ENCODE measurements around the gene SF3A2. TPM values are rescaled to one million over a fixed set of nuclear protein-coding genes. Genes with fewer than 3 reads are reported as not detected.

SF3A2 gene
- total and polyA plus RNA-seq, 2 experiments from 2014 or later = 67.7 to 128 TPM

GRCh38 chr19:2214251-2214650 is 22.4 kb upstream of the SF3A2 start:
- peaks cover 54% of the 10 kb centered on the region for H3K36me3 Mint-ChIP-seq (ENCODE audit: low read depth)
- no peak overlapping the region for H3K4me2 ChIP-seq
- H4K20me1 ChIP-seq (replicated peaks; ENCODE audit: insufficient read depth) = 0 out of 2 replicates have a peak, but pooled peaks cover 4% of the 10 kb centered on the region
- ATAC-seq (no peak), DNase-seq (ENCODE audit: low spot score) (no peak)
- 0 out of 2 replicates have a peak, but pooled peaks cover 2% of the 10 kb centered on the region for H3F3A ChIP-seq (replicated peaks; ENCODE audit: low read depth)
- TF ChIP-seq, protein P1, sequence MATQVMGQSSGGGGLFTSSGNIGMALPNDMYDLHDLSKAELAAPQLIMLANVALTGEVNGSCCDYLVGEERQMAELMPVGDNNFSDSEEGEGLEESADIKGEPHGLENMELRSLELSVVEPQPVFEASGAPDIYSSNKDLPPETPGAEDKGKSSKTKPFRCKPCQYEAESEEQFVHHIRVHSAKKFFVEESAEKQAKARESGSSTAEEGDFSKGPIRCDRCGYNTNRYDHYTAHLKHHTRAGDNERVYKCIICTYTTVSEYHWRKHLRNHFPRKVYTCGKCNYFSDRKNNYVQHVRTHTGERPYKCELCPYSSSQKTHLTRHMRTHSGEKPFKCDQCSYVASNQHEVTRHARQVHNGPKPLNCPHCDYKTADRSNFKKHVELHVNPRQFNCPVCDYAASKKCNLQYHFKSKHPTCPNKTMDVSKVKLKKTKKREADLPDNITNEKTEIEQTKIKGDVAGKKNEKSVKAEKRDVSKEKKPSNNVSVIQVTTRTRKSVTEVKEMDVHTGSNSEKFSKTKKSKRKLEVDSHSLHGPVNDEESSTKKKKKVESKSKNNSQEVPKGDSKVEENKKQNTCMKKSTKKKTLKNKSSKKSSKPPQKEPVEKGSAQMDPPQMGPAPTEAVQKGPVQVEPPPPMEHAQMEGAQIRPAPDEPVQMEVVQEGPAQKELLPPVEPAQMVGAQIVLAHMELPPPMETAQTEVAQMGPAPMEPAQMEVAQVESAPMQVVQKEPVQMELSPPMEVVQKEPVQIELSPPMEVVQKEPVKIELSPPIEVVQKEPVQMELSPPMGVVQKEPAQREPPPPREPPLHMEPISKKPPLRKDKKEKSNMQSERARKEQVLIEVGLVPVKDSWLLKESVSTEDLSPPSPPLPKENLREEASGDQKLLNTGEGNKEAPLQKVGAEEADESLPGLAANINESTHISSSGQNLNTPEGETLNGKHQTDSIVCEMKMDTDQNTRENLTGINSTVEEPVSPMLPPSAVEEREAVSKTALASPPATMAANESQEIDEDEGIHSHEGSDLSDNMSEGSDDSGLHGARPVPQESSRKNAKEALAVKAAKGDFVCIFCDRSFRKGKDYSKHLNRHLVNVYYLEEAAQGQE (IDR thresholded peaks at IDR 0.05; ENCODE audit: unreplicated experiment) = no peak
- TF ChIP-seq NANOG (IDR thresholded peaks at IDR 0.05; ENCODE audit: borderline replicate concordance) = no peak
- TF ChIP-seq JUNB (IDR thresholded peaks at IDR 0.05; ENCODE audit: unreplicated experiment) = no peak
- TF ChIP-seq POLR2AphosphoS5 (IDR thresholded peaks at IDR 0.05; ENCODE audit: low read depth) = no peak
- no peak for TF ChIP-seq EZH2phosphoT487 (IDR thresholded peaks at IDR 0.05; ENCODE audit: unreplicated experiment)
- TF ChIP-seq ZNF331 (CRISPR knock-in tag; IDR thresholded peaks at IDR 0.05; ENCODE audit: low read depth) = no peak
- TF ChIP-seq, protein P2, sequence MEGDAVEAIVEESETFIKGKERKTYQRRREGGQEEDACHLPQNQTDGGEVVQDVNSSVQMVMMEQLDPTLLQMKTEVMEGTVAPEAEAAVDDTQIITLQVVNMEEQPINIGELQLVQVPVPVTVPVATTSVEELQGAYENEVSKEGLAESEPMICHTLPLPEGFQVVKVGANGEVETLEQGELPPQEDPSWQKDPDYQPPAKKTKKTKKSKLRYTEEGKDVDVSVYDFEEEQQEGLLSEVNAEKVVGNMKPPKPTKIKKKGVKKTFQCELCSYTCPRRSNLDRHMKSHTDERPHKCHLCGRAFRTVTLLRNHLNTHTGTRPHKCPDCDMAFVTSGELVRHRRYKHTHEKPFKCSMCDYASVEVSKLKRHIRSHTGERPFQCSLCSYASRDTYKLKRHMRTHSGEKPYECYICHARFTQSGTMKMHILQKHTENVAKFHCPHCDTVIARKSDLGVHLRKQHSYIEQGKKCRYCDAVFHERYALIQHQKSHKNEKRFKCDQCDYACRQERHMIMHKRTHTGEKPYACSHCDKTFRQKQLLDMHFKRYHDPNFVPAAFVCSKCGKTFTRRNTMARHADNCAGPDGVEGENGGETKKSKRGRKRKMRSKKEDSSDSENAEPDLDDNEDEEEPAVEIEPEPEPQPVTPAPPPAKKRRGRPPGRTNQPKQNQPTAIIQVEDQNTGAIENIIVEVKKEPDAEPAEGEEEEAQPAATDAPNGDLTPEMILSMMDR (conservative IDR thresholded peaks at IDR 0.05; ENCODE audit: low read depth in 2 of 2) = no peak
- TF ChIP-seq EZH2 (IDR thresholded peaks at IDR 0.05; ENCODE audit: low read depth, unreplicated experiment) = no peak
- TF ChIP-seq CREB1 (CRISPR knock-in tag; IDR thresholded peaks at IDR 0.05; ENCODE audit: low read depth) = no peak
- TF ChIP-seq ZNF114 (CRISPR knock-in tag; IDR thresholded peaks at IDR 0.05) = no peak
- TF ChIP-seq, protein P3, sequence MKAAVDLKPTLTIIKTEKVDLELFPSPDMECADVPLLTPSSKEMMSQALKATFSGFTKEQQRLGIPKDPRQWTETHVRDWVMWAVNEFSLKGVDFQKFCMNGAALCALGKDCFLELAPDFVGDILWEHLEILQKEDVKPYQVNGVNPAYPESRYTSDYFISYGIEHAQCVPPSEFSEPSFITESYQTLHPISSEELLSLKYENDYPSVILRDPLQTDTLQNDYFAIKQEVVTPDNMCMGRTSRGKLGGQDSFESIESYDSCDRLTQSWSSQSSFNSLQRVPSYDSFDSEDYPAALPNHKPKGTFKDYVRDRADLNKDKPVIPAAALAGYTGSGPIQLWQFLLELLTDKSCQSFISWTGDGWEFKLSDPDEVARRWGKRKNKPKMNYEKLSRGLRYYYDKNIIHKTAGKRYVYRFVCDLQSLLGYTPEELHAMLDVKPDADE (IDR thresholded peaks at IDR 0.05) = no peak
- no peak for TF ChIP-seq STAT1 (IDR thresholded peaks at IDR 0.05; ENCODE audit: unreplicated experiment)
- TF ChIP-seq, protein P4, sequence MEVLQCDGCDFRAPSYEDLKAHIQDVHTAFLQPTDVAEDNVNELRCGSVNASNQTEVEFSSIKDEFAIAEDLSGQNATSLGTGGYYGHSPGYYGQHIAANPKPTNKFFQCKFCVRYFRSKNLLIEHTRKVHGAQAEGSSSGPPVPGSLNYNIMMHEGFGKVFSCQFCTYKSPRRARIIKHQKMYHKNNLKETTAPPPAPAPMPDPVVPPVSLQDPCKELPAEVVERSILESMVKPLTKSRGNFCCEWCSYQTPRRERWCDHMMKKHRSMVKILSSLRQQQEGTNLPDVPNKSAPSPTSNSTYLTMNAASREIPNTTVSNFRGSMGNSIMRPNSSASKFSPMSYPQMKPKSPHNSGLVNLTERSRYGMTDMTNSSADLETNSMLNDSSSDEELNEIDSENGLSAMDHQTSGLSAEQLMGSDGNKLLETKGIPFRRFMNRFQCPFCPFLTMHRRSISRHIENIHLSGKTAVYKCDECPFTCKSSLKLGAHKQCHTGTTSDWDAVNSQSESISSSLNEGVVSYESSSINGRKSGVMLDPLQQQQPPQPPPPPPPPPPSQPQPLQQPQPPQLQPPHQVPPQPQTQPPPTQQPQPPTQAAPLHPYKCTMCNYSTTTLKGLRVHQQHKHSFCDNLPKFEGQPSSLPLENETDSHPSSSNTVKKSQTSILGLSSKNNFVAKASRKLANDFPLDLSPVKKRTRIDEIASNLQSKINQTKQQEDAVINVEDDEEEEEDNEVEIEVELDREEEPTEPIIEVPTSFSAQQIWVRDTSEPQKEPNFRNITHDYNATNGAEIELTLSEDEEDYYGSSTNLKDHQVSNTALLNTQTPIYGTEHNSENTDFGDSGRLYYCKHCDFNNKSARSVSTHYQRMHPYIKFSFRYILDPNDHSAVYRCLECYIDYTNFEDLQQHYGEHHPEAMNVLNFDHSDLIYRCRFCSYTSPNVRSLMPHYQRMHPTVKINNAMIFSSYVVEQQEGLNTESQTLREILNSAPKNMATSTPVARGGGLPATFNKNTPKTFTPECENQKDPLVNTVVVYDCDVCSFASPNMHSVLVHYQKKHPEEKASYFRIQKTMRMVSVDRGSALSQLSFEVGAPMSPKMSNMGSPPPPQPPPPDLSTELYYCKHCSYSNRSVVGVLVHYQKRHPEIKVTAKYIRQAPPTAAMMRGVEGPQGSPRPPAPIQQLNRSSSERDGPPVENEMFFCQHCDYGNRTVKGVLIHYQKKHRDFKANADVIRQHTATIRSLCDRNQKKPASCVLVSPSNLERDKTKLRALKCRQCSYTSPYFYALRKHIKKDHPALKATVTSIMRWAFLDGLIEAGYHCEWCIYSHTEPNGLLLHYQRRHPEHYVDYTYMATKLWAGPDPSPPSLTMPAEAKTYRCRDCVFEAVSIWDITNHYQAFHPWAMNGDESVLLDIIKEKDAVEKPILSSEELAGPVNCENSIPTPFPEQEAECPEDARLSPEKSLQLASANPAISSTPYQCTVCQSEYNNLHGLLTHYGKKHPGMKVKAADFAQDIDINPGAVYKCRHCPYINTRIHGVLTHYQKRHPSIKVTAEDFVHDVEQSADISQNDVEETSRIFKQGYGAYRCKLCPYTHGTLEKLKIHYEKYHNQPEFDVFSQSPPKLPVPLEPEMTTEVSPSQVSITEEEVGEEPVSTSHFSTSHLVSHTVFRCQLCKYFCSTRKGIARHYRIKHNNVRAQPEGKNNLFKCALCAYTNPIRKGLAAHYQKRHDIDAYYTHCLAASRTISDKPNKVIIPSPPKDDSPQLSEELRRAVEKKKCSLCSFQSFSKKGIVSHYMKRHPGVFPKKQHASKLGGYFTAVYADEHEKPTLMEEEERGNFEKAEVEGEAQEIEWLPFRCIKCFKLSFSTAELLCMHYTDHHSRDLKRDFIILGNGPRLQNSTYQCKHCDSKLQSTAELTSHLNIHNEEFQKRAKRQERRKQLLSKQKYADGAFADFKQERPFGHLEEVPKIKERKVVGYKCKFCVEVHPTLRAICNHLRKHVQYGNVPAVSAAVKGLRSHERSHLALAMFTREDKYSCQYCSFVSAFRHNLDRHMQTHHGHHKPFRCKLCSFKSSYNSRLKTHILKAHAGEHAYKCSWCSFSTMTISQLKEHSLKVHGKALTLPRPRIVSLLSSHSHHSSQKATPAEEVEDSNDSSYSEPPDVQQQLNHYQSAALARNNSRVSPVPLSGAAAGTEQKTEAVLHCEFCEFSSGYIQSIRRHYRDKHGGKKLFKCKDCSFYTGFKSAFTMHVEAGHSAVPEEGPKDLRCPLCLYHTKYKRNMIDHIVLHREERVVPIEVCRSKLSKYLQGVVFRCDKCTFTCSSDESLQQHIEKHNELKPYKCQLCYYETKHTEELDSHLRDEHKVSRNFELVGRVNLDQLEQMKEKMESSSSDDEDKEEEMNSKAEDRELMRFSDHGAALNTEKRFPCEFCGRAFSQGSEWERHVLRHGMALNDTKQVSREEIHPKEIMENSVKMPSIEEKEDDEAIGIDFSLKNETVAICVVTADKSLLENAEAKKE (CRISPR knock-in tag; IDR thresholded peaks at IDR 0.05) = no peak
- no peak overlapping the region for H3K4me3 Mint-ChIP-seq
- no peaks in the 10 kb centered on the region; the same call in 2 of the 3 replicates for H3K9me3 Mint-ChIP-seq
- H2AFZ ChIP-seq = no peak overlapping the region
- no peaks in the 10 kb centered on the region for H3K9me2 ChIP-seq (ENCODE audit: insufficient read depth)
- H3K4me1 ChIP-seq (ENCODE audit: insufficient read depth) = no peaks in the 10 kb centered on the region
- peaks cover 12% of the 10 kb centered on the region; the same call in 1 of the 2 replicates for H3K36me3 ChIP-seq (ENCODE audit: insufficient read depth)
- H3K27me3 Mint-ChIP-seq (ENCODE audit: insufficient read depth, low read depth, poor library complexity) = peaks cover 5% of the 10 kb centered on the region
- H3K27ac ChIP-seq (ENCODE audit: low read depth) = no peak overlapping the region
- no peaks in the 10 kb centered on the region for H3K79me2 ChIP-seq (replicated peaks; ENCODE audit: insufficient read depth)
- H3K27ac Mint-ChIP-seq = no peak overlapping the region
- peaks cover 3% of the 10 kb centered on the region; the same call in 2 of the 3 replicates for H3K4me1 Mint-ChIP-seq
- H3K4me3 ChIP-seq = no peak overlapping the region
- H3K27me3 ChIP-seq (ENCODE audit: insufficient read depth) = no peaks in the 10 kb centered on the region

Measured in GM23338 (cell line).